ENCODE results near the gene TSPAN17. TPM values are rescaled to one million over a fixed set of nuclear protein-coding genes. Genes with fewer than 3 reads are reported as not detected.

TSPAN17 gene
- total and polyA plus RNA-seq, 2 experiments from 2014 or later = 11.7 to 52.1 TPM

DNA sequence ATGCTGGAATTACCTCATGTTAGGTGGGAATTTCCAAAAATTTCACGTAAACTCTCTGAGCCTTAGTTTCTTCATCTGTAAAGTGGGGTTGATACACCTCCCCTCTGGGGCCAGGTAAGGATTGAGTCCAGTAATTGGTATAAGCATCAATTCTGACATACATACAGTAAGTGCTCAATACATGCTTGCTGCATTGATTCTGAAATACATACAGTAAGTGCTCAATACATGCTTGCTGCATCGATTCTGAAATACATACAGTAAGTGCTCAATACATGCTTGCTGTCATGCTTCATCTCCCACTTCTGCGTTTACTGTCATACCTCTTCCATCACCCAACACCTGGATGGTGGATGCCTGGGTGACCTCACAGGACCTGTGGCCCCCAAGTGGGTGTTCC is 57.1 kb downstream of the TSPAN17 start:
- Histone ChIP-seq H3K9me2 (ENCODE audit: insufficient read depth) (no peaks in the 10 kb centered on the region), H3K4me3 (no peak overlapping the region), H3K36me3 (ENCODE audit: insufficient read depth) (no peaks in the 10 kb centered on the region), H3K79me2 (replicated peaks; ENCODE audit: insufficient read depth) (no peaks in the 10 kb centered on the region), H3K4me2 (no peak overlapping the region), H3K27me3 (ENCODE audit: insufficient read depth) (no peaks in the 10 kb centered on the region), H3F3A (replicated peaks; ENCODE audit: low read depth) (0 out of 2 replicates have a peak, but pooled peaks cover 3% of the 10 kb centered on the region), H4K20me1 (replicated peaks; ENCODE audit: insufficient read depth) (no peaks in the 10 kb centered on the region), H3K4me1 (ENCODE audit: insufficient read depth) (peaks cover 19% of the 10 kb centered on the region), H2AFZ (no peak overlapping the region), H3K27ac (ENCODE audit: low read depth) (no peak overlapping the region)
- Mint-ChIP-seq H3K9me3 (no peaks in the 10 kb centered on the region; the same call in 2 of the 3 replicates), H3K27ac (no peak overlapping the region), H3K27me3 (ENCODE audit: insufficient read depth, low read depth, poor library complexity) (peaks cover 8% of the 10 kb centered on the region), H3K4me3 (no peak overlapping the region), H3K4me1 (peaks cover 19% of the 10 kb centered on the region), H3K36me3 (ENCODE audit: low read depth) (no peaks in the 10 kb centered on the region)
- DNase-seq (ENCODE audit: low spot score) (no peak), ATAC-seq (no peak)
- TF ChIP-seq ZNF331 (CRISPR knock-in tag; IDR thresholded peaks at IDR 0.05; ENCODE audit: low read depth) (no peak), NANOG (IDR thresholded peaks at IDR 0.05; ENCODE audit: borderline replicate concordance) (no peak), ZNF114 (CRISPR knock-in tag; IDR thresholded peaks at IDR 0.05) (no peak), JUNB (IDR thresholded peaks at IDR 0.05; ENCODE audit: unreplicated experiment) (no peak), EZH2phosphoT487 (IDR thresholded peaks at IDR 0.05; ENCODE audit: unreplicated experiment) (no peak), EZH2 (IDR thresholded peaks at IDR 0.05; ENCODE audit: low read depth, unreplicated experiment) (no peak), STAT1 (IDR thresholded peaks at IDR 0.05; ENCODE audit: unreplicated experiment) (no peak), CREB1 (CRISPR knock-in tag; IDR thresholded peaks at IDR 0.05; ENCODE audit: low read depth) (no peak), POLR2AphosphoS5 (IDR thresholded peaks at IDR 0.05; ENCODE audit: low read depth) (no peak)
- TF ChIP-seq, protein P1, sequence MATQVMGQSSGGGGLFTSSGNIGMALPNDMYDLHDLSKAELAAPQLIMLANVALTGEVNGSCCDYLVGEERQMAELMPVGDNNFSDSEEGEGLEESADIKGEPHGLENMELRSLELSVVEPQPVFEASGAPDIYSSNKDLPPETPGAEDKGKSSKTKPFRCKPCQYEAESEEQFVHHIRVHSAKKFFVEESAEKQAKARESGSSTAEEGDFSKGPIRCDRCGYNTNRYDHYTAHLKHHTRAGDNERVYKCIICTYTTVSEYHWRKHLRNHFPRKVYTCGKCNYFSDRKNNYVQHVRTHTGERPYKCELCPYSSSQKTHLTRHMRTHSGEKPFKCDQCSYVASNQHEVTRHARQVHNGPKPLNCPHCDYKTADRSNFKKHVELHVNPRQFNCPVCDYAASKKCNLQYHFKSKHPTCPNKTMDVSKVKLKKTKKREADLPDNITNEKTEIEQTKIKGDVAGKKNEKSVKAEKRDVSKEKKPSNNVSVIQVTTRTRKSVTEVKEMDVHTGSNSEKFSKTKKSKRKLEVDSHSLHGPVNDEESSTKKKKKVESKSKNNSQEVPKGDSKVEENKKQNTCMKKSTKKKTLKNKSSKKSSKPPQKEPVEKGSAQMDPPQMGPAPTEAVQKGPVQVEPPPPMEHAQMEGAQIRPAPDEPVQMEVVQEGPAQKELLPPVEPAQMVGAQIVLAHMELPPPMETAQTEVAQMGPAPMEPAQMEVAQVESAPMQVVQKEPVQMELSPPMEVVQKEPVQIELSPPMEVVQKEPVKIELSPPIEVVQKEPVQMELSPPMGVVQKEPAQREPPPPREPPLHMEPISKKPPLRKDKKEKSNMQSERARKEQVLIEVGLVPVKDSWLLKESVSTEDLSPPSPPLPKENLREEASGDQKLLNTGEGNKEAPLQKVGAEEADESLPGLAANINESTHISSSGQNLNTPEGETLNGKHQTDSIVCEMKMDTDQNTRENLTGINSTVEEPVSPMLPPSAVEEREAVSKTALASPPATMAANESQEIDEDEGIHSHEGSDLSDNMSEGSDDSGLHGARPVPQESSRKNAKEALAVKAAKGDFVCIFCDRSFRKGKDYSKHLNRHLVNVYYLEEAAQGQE (IDR thresholded peaks at IDR 0.05; ENCODE audit: unreplicated experiment) = no peak
- TF ChIP-seq, protein P2, sequence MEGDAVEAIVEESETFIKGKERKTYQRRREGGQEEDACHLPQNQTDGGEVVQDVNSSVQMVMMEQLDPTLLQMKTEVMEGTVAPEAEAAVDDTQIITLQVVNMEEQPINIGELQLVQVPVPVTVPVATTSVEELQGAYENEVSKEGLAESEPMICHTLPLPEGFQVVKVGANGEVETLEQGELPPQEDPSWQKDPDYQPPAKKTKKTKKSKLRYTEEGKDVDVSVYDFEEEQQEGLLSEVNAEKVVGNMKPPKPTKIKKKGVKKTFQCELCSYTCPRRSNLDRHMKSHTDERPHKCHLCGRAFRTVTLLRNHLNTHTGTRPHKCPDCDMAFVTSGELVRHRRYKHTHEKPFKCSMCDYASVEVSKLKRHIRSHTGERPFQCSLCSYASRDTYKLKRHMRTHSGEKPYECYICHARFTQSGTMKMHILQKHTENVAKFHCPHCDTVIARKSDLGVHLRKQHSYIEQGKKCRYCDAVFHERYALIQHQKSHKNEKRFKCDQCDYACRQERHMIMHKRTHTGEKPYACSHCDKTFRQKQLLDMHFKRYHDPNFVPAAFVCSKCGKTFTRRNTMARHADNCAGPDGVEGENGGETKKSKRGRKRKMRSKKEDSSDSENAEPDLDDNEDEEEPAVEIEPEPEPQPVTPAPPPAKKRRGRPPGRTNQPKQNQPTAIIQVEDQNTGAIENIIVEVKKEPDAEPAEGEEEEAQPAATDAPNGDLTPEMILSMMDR (conservative IDR thresholded peaks at IDR 0.05; ENCODE audit: low read depth in 2 of 2) = no peak
- TF ChIP-seq, protein P3, sequence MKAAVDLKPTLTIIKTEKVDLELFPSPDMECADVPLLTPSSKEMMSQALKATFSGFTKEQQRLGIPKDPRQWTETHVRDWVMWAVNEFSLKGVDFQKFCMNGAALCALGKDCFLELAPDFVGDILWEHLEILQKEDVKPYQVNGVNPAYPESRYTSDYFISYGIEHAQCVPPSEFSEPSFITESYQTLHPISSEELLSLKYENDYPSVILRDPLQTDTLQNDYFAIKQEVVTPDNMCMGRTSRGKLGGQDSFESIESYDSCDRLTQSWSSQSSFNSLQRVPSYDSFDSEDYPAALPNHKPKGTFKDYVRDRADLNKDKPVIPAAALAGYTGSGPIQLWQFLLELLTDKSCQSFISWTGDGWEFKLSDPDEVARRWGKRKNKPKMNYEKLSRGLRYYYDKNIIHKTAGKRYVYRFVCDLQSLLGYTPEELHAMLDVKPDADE (IDR thresholded peaks at IDR 0.05) = no peak
- TF ChIP-seq, protein P4, sequence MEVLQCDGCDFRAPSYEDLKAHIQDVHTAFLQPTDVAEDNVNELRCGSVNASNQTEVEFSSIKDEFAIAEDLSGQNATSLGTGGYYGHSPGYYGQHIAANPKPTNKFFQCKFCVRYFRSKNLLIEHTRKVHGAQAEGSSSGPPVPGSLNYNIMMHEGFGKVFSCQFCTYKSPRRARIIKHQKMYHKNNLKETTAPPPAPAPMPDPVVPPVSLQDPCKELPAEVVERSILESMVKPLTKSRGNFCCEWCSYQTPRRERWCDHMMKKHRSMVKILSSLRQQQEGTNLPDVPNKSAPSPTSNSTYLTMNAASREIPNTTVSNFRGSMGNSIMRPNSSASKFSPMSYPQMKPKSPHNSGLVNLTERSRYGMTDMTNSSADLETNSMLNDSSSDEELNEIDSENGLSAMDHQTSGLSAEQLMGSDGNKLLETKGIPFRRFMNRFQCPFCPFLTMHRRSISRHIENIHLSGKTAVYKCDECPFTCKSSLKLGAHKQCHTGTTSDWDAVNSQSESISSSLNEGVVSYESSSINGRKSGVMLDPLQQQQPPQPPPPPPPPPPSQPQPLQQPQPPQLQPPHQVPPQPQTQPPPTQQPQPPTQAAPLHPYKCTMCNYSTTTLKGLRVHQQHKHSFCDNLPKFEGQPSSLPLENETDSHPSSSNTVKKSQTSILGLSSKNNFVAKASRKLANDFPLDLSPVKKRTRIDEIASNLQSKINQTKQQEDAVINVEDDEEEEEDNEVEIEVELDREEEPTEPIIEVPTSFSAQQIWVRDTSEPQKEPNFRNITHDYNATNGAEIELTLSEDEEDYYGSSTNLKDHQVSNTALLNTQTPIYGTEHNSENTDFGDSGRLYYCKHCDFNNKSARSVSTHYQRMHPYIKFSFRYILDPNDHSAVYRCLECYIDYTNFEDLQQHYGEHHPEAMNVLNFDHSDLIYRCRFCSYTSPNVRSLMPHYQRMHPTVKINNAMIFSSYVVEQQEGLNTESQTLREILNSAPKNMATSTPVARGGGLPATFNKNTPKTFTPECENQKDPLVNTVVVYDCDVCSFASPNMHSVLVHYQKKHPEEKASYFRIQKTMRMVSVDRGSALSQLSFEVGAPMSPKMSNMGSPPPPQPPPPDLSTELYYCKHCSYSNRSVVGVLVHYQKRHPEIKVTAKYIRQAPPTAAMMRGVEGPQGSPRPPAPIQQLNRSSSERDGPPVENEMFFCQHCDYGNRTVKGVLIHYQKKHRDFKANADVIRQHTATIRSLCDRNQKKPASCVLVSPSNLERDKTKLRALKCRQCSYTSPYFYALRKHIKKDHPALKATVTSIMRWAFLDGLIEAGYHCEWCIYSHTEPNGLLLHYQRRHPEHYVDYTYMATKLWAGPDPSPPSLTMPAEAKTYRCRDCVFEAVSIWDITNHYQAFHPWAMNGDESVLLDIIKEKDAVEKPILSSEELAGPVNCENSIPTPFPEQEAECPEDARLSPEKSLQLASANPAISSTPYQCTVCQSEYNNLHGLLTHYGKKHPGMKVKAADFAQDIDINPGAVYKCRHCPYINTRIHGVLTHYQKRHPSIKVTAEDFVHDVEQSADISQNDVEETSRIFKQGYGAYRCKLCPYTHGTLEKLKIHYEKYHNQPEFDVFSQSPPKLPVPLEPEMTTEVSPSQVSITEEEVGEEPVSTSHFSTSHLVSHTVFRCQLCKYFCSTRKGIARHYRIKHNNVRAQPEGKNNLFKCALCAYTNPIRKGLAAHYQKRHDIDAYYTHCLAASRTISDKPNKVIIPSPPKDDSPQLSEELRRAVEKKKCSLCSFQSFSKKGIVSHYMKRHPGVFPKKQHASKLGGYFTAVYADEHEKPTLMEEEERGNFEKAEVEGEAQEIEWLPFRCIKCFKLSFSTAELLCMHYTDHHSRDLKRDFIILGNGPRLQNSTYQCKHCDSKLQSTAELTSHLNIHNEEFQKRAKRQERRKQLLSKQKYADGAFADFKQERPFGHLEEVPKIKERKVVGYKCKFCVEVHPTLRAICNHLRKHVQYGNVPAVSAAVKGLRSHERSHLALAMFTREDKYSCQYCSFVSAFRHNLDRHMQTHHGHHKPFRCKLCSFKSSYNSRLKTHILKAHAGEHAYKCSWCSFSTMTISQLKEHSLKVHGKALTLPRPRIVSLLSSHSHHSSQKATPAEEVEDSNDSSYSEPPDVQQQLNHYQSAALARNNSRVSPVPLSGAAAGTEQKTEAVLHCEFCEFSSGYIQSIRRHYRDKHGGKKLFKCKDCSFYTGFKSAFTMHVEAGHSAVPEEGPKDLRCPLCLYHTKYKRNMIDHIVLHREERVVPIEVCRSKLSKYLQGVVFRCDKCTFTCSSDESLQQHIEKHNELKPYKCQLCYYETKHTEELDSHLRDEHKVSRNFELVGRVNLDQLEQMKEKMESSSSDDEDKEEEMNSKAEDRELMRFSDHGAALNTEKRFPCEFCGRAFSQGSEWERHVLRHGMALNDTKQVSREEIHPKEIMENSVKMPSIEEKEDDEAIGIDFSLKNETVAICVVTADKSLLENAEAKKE (CRISPR knock-in tag; IDR thresholded peaks at IDR 0.05) = no peak
